T-helper 17 cell (primary cell): Measurements from ENCODE around the gene SUPT3H. TPM values are rescaled to one million over a fixed set of nuclear protein-coding genes. Genes with fewer than 3 reads are reported as not detected.

Experiments
- ATAC-seq: fragments of 150-1000 bp; cut with Tn5 transposase; 2 replicates; pipeline ENCODE4 v1.10.0; 2021; ENCODE audit warnings: mild to moderate bottlenecking, moderate library complexity
- DNase-seq, 3 donors: peaks; one replicate each; pipeline versions ENCODE4 v3.0.0 to v3.0.0-alpha.2; 2020 to 2021
- H3K9me3 ChIP-seq: one replicate; pipeline ENCODE4 v1.7.0; 2013; ENCODE audit warnings: low read length, mild to moderate bottlenecking; ENCODE audit not compliant: control insufficient read depth, poor library complexity, severe bottlenecking
- H3K27ac Mint-ChIP-seq: one replicate; pipeline ENCODE4 v1.8.0; 2022; ENCODE audit warnings: mild to moderate bottlenecking, moderate library complexity, mixed read lengths
- H3K27me3 Mint-ChIP-seq: one replicate; pipeline ENCODE4 v1.8.0; 2022; ENCODE audit warnings: mixed read lengths
- H3K36me3 Mint-ChIP-seq: one replicate; pipeline ENCODE4 v1.8.0; 2022; ENCODE audit warnings: low read depth, mixed read lengths
- H3K4me1 Mint-ChIP-seq: one replicate; pipeline ENCODE4 v1.8.0; 2022; ENCODE audit warnings: mild to moderate bottlenecking, mixed read lengths
- H3K4me3 Mint-ChIP-seq: one replicate; pipeline ENCODE4 v1.8.0; 2022; ENCODE audit warnings: mild to moderate bottlenecking, moderate library complexity, mixed read lengths
- total RNA-seq, 4 donors: library from RNA in 2 of 4; stranded (reverse) in 2 of 4; gene quantifications; one replicate each; pipeline ENCODE4 v1.2.3 and lab custom pipeline; 2022 to 2026

SUPT3H gene
- total RNA-seq, 2 donors from 2014 or later = 10.8 to 17.6 TPM

- Mint-ChIP-seq H3K27me3 (no peaks in the 10 kb centered on the region), H3K36me3 (no peaks in the 10 kb centered on the region), H3K4me1 (peaks cover 24% of the 10 kb centered on the region), H3K4me3 (peak overlapping the region; percentile 99), H3K27ac (peak overlapping the region; percentile 97)
- ATAC-seq = no peak
- no peak for DNase-seq
- H3K9me3 ChIP-seq = no peaks in the 10 kb centered on the region
These were observed 1.3 kb downstream of the SUPT3H start for GRCh38 chr6:45376310-45377042.

GRCh38 chr6:45375449-45375848 is 2.3 kb downstream of the SUPT3H start:
- peak overlapping the region; percentile 14 for H3K27ac Mint-ChIP-seq
- H3K9me3 ChIP-seq = no peaks in the 10 kb centered on the region
- no peak for ATAC-seq
- peaks cover 24% of the 10 kb centered on the region for H3K4me1 Mint-ChIP-seq
- H3K36me3 Mint-ChIP-seq = no peaks in the 10 kb centered on the region
- no peak for DNase-seq
- H3K27me3 Mint-ChIP-seq = no peaks in the 10 kb centered on the region
- no peak overlapping the region for H3K4me3 Mint-ChIP-seq

DNA sequence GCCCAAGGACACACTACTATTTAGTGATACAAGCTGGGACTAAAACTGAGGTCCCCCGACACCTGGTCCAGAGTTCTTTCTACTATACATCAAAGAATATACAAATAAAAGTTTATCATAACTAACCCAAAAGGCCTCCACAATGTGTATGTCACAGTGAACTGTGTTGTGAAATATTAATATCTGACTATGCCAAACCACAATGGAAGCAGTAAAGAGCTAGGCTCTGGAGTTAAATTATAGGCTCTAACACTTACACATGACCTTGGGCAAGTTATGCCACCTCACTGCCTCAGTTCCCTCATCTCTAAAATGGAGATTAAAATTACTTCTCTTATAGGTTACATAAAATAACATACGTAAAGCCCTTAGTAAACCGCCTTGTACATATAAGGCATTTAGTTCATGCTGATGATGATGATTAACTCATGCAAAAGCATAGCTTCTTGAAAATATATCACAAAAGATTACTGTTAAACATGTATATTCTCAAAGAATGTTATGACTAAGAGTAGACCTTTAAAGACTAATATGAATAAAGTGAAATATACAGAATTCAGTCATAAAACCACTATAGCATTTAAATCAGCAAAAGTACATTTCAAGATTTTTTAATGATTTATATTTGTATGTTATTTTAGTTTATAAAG is 5.7 kb downstream of the SUPT3H start:
- ATAC-seq (no peak), DNase-seq (no peak)
- Mint-ChIP-seq H3K4me1 (peaks cover 14% of the 10 kb centered on the region), H3K36me3 (peaks cover 7% of the 10 kb centered on the region), H3K27me3 (no peaks in the 10 kb centered on the region), H3K4me3 (no peak overlapping the region), H3K27ac (no peak overlapping the region)
- no peaks in the 10 kb centered on the region for H3K9me3 ChIP-seq

DNA sequence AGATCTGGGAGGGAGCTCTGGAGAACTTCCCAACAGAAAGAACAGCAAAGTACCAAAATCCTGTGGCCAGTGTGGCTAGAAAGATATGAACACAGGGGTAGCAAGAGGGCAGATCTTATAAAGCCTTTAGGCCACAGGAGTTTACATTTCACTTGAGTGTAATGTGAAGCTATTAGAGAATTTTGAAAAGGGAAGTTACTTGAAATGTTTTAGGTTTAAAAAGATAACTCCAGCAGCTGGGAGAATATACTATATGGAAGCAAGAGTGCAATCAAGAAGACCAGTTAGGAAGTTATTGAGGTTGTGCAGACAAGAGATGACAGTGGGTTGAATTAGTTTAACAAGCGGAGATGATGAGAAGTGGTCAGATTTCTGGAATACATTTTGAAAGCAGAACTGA is 7.9 kb downstream of the SUPT3H start:
- peak overlapping the region; percentile 32 for H3K27ac Mint-ChIP-seq
- DNase-seq = no peak
- peaks cover 7% of the 10 kb centered on the region for H3K36me3 Mint-ChIP-seq
- peaks cover 3% of the 10 kb centered on the region for H3K4me1 Mint-ChIP-seq
- no peak overlapping the region for H3K4me3 Mint-ChIP-seq
- H3K27me3 Mint-ChIP-seq = no peaks in the 10 kb centered on the region
- no peaks in the 10 kb centered on the region for H3K9me3 ChIP-seq
- no peak for ATAC-seq

DNA sequence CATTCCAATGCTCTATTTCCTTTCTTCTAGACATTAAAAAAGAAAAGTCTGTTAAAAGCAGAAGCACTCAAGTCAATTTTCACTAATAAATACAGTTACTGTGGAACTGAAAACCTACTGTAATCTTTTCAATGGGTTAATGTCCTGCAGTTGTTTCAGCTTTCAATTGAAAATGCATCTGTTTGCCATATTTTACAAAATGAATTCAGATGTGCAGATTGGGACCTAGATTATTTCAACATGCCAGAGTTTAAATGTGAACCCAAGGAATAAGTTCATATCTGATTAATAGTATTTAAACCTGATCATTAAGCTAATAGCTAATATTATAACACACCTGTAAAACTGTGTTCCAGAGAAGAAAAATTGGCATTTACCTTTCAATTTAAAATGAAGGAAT is 9.7 kb downstream of the SUPT3H start:
- Mint-ChIP-seq H3K27me3 (no peaks in the 10 kb centered on the region), H3K4me1 (peaks cover 3% of the 10 kb centered on the region), H3K36me3 (peaks cover 7% of the 10 kb centered on the region), H3K4me3 (no peak overlapping the region), H3K27ac (no peak overlapping the region)
- H3K9me3 ChIP-seq = no peaks in the 10 kb centered on the region
- no peak for ATAC-seq
- no peak for DNase-seq

- Mint-ChIP-seq H3K36me3 (peaks cover 10% of the 10 kb centered on the region), H3K27me3 (no peaks in the 10 kb centered on the region), H3K4me1 (peaks cover 3% of the 10 kb centered on the region), H3K4me3 (no peak overlapping the region), H3K27ac (peak overlapping the region; percentile 10)
- no peak for ATAC-seq
- no peaks in the 10 kb centered on the region for H3K9me3 ChIP-seq
- DNase-seq = no peak
These were observed 11.2 kb downstream of the SUPT3H start for GRCh38 chr6:45366534-45366933.

DNA sequence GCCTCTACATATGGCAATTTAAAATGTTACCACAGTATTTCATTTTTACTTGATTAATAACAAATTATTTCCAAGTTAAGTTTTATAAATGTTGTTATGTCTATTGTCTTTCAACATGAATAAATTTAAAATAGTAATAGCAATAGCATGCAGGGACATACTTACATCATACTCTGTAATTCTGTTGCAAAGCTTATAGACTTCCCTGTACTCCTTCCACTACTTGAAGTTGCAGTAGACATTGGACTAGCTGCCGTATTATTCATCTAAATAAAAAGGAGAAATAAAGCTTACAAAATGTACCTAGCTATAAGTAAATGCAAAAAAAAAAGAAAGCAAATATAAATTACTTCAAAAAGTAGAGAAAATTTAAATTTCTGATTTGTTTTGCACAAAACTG is 12.7 kb downstream of the SUPT3H start:
- no peak overlapping the region for H3K4me3 Mint-ChIP-seq
- H3K4me1 Mint-ChIP-seq = peaks cover 3% of the 10 kb centered on the region
- peaks cover 11% of the 10 kb centered on the region for H3K36me3 Mint-ChIP-seq
- DNase-seq (no peak), ATAC-seq (no peak)
- H3K27ac Mint-ChIP-seq = no peak overlapping the region
- H3K9me3 ChIP-seq = no peaks in the 10 kb centered on the region
- no peaks in the 10 kb centered on the region for H3K27me3 Mint-ChIP-seq

DNA sequence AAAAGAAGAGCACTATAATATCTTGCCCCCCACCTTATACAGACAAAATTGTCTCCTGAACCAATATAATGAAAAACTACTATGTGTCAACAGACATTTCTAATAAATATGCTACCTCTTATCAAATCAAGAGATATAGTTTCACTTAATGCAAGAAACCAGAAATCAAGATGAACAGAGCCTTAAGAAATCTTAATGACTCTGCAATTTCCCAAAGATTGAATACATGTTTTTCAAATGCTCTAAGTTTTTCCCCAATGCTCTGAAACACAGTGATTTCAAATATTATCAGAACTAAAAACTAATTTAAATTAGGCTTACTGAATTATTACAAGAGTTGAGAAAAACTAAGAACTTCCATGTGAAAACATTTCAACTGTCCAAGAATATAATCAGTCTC is 13.3 kb downstream of the SUPT3H start:
- H3K4me3 Mint-ChIP-seq = no peak overlapping the region
- ATAC-seq = no peak
- DNase-seq = no peak
- no peaks in the 10 kb centered on the region for H3K27me3 Mint-ChIP-seq
- H3K36me3 Mint-ChIP-seq = peaks cover 9% of the 10 kb centered on the region
- H3K4me1 Mint-ChIP-seq = no peaks in the 10 kb centered on the region
- H3K9me3 ChIP-seq = no peaks in the 10 kb centered on the region
- H3K27ac Mint-ChIP-seq = no peak overlapping the region

- Mint-ChIP-seq H3K4me3 (no peak overlapping the region), H3K27me3 (no peaks in the 10 kb centered on the region), H3K27ac (no peak overlapping the region), H3K4me1 (no peaks in the 10 kb centered on the region), H3K36me3 (peaks cover 4% of the 10 kb centered on the region)
- no peaks in the 10 kb centered on the region for H3K9me3 ChIP-seq
- no peak for DNase-seq
- no peak for ATAC-seq
These were observed 24.1 kb downstream of the SUPT3H start for GRCh38 chr6:45353654-45354053.

DNA sequence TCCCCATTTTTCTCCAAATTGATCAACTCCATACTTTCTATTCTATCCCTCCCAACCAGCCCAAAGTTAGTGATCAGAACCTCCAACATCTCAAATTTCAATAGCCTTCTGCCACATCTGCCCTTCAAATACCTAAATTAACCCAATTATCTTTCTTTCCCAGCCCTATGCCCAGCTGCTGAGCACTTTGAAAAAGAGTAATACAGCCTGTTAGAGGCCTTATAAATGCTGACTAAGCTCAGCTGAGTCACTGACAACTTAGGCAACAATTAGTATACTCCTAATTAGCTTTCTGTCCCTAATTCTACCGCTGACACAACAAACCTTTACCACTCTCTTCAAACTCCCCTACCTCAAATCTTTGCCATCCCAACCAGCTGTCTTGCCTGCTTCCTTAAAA is 26.1 kb downstream of the SUPT3H start:
- peaks cover 4% of the 10 kb centered on the region for H3K36me3 Mint-ChIP-seq
- no peaks in the 10 kb centered on the region for H3K9me3 ChIP-seq
- peak overlapping the region; percentile 1 for H3K27ac Mint-ChIP-seq
- ATAC-seq = no peak
- DNase-seq = no peak
- H3K4me1 Mint-ChIP-seq = no peaks in the 10 kb centered on the region
- H3K27me3 Mint-ChIP-seq = no peaks in the 10 kb centered on the region
- H3K4me3 Mint-ChIP-seq = no peak overlapping the region

- DNase-seq (no peak), ATAC-seq (no peak)
- H3K27ac Mint-ChIP-seq = no peak overlapping the region
- no peaks in the 10 kb centered on the region for H3K4me1 Mint-ChIP-seq
- no peaks in the 10 kb centered on the region for H3K27me3 Mint-ChIP-seq
- no peaks in the 10 kb centered on the region for H3K9me3 ChIP-seq
- peaks cover 4% of the 10 kb centered on the region for H3K36me3 Mint-ChIP-seq
- no peak overlapping the region for H3K4me3 Mint-ChIP-seq
These were observed 26.7 kb downstream of the SUPT3H start for GRCh38 chr6:45351076-45351475.

DNA sequence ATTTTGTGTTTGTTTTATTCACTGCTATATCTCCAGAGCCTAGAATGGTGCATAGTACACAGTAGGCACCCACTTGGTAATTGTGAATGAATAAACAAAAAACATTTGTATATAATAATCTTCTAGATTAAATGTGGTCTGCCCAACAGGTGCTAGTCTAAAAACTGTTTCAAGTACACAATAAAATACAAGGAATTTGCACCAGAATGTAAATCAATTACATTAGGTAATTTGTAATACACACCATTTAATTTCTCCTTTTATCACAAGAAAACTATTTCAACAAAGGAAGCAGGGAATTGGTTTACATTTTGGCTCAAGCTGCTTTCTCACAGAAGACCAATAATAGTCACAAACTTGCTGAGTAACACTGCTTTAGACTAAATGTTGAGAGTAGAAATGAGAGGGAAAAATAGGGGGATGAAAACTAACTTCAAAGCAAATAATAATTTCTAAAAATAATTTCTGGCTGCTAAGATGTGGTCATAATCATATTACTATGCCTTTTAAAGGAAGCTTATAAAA is 27.5 kb downstream of the SUPT3H start:
- no peaks in the 10 kb centered on the region for H3K4me1 Mint-ChIP-seq
- no peak overlapping the region for H3K4me3 Mint-ChIP-seq
- H3K36me3 Mint-ChIP-seq = peaks cover 4% of the 10 kb centered on the region
- DNase-seq (no peak), ATAC-seq (no peak)
- H3K9me3 ChIP-seq = no peaks in the 10 kb centered on the region
- no peak overlapping the region for H3K27ac Mint-ChIP-seq
- H3K27me3 Mint-ChIP-seq = no peaks in the 10 kb centered on the region

- Mint-ChIP-seq H3K4me3 (no peak overlapping the region), H3K27ac (no peak overlapping the region), H3K27me3 (no peaks in the 10 kb centered on the region)
These were observed 32.8 kb downstream of the SUPT3H start for GRCh38 chr6:45344900-45345299.

GRCh38 chr6:45328523-45328922 is 49.2 kb downstream of the SUPT3H start:
- DNase-seq (no peak), ATAC-seq (no peak)
- Mint-ChIP-seq H3K27ac (peak overlapping the region; percentile 41), H3K27me3 (no peaks in the 10 kb centered on the region), H3K4me3 (peak overlapping the region; percentile 57), H3K36me3 (no peaks in the 10 kb centered on the region), H3K4me1 (peaks cover 10% of the 10 kb centered on the region)
- H3K9me3 ChIP-seq = no peaks in the 10 kb centered on the region

More at GRCh38 chr6:45344900-45345299, 32.8 kb downstream of the SUPT3H start:
- H3K4me1 Mint-ChIP-seq = peaks cover 5% of the 10 kb centered on the region
- DNase-seq (no peak), ATAC-seq (no peak)
- no peaks in the 10 kb centered on the region for H3K9me3 ChIP-seq
- no peaks in the 10 kb centered on the region for H3K36me3 Mint-ChIP-seq
